K562 (cell line): ENCODE results near the gene CLDN15. TPM values are rescaled to one million over a fixed set of nuclear protein-coding genes. Genes with fewer than 3 reads are reported as not detected.

Source experiments
- ARID3A ChIP-seq: IDR thresholded peaks from 2 replicates; pipeline ENCODE4 v1.6.1; 2012; ENCODE audit warnings: low read depth, low read length, improper control_type of control experiment, borderline replicate concordance
- CREB5 ChIP-seq: fragments of 250-450 bp; sonication (Bioruptor Pico); IDR thresholded peaks from 2 replicates; pipeline ENCODE4 v1.5.0; 2020; ENCODE audit warnings: mild to moderate bottlenecking
- GABPB1 ChIP-seq: sonication (generic); formaldehyde crosslinking; IDR thresholded peaks from 2 replicates; pipeline ENCODE4 v1.8.0; 2022; ENCODE audit warnings: mild to moderate bottlenecking, missing genetic modification reagents
- RAD21 ChIP-seq, 2 experiments: fragments of 250-450 bp in 1 of 2; fragments of 450-650 bp in 1 of 2; sonication (Bioruptor Pico) in 1 of 2; formaldehyde crosslinking in 1 of 2; IDR thresholded peaks in 1 of 2; conservative IDR thresholded peaks in 1 of 2; 2 replicates each; pipeline versions ENCODE4 v1.4.0 to v1.8.0; 2020 to 2022; ENCODE audit warnings: mild to moderate bottlenecking in 2 of 2, moderate library complexity in 1 of 2
- REST ChIP-seq, 2 experiments: fragments of 450-650 bp; formaldehyde crosslinking in 1 of 2; IDR thresholded peaks; 2 replicates each; pipeline versions ENCODE4 v1.4.0 to v1.6.1; 2014 to 2020; ENCODE audit warnings: mild to moderate bottlenecking in 2 of 2, borderline replicate concordance in 1 of 2, low read depth in 1 of 2
- SAFB2 ChIP-seq: fragments of 200-400 bp; formaldehyde crosslinking; IDR thresholded peaks from 2 replicates; pipeline ENCODE4 v1.6.1; 2018; ENCODE audit warnings: borderline replicate concordance, low read length, low read depth, moderate library complexity; ENCODE audit not compliant: severe bottlenecking
- SMARCB1 ChIP-seq: IDR thresholded peaks from 2 replicates; pipeline ENCODE4 v1.6.1; 2011; ENCODE audit warnings: improper control_type of control experiment, low read depth; ENCODE audit not compliant: insufficient read length
- SMC3 ChIP-seq: conservative IDR thresholded peaks from 2 replicates; pipeline ENCODE4 v1.6.1; 2011; ENCODE audit warnings: low read depth, low read length, improper control_type of control experiment; ENCODE audit not compliant: insufficient read depth
- TFAP4 ChIP-seq: sonication (generic); formaldehyde crosslinking; IDR thresholded peaks from 2 replicates; pipeline ENCODE4 v1.8.0; 2022; ENCODE audit warnings: missing genetic modification reagents, mild to moderate bottlenecking, moderate library complexity, borderline replicate concordance
- ZBTB33 ChIP-seq: sonication (generic); formaldehyde crosslinking; IDR thresholded peaks from 2 replicates; pipeline ENCODE4 v1.8.1; 2023; ENCODE audit warnings: mild to moderate bottlenecking, missing genetic modification reagents
- ZBTB7A ChIP-seq: IDR thresholded peaks from 2 replicates; pipeline ENCODE4 v1.6.1; 2011; ENCODE audit warnings: low read depth, mild to moderate bottlenecking, low read length, moderate library complexity, borderline replicate concordance; ENCODE audit not compliant: control insufficient read depth
- ZSCAN29 ChIP-seq: fragments of 450-650 bp; IDR thresholded peaks from 2 replicates; pipeline ENCODE4 v1.6.1; 2017
- polyA plus RNA-seq, 8 experiments: library from polyadenylated mRNA; depleted of rRNA in 4 of 8; stranded (reverse) in 5 of 8; unstranded in 3 of 8; fragments of >200 nt; fragmentation: Nextera tagmentation in 2 of 8; fragmentation: Illumina TruSeq in 1 of 8; extraction: Ambion mirVana in 2 of 8; extraction: Trizol in 1 of 8; gene quantifications; 2 replicates each; pipeline versions ENCODE4 v1.2.1 to v1.2.3, GENCODE V29; 2011 to 2014; ENCODE audit warnings: inconsistent platforms in 1 of 8, missing spikeins in 1 of 8
- total RNA-seq, 7 experiments: library from RNA; depleted of rRNA in 6 of 7; stranded (reverse); fragments of >200 nt in 6 of 7; fragmentation: Illumina TruSeq in 2 of 7; extraction: Trizol in 2 of 7; gene quantifications; 2 replicates each; pipeline versions ENCODE4 v1.2.1 to v1.2.3, GENCODE V29; 2011 to 2021; ENCODE audit warnings: low replicate concordance in 1 of 7

CLDN15 gene
- total and polyA plus RNA-seq, 9 of the 15 experiments (the other 6 are each of a cell fraction or from before 2014, with no cell fraction given) = 0.32 to 14.5 (median 7.4) TPM

GRCh38 chr7:101235050-101235449, 2.6 kb downstream of the CLDN15 start (continued):
- TF ChIP-seq REST (IDR thresholded peaks at IDR 0.05; ENCODE audit: borderline replicate concordance) (peak; percentile 68), REST (CRISPR knock-in tag; IDR thresholded peaks at IDR 0.05; ENCODE audit: low read depth) (no peak), SAFB2 (no peak), RAD21 (CRISPR knock-in tag; conservative IDR thresholded peaks at IDR 0.05 in 1 of 2, IDR thresholded peaks at IDR 0.05 in 1 of 2) (peak; percentile 23 to 62; a peak in 3 of 4 replicates), GABPB1 (CRISPR knock-in tag) (0 out of 2 replicates have a peak, but pooled peaks have one; percentile 33), SMC3 (peak; percentile 50; the same call in 1 of the 2 replicates), SMARCB1 (no peak), TFAP4 (CRISPR knock-in tag) (peak; percentile 28; the same call in 1 of the 2 replicates), ARID3A (no peak), ZBTB33 (CRISPR knock-in tag) (peak; percentile 71), ZBTB7A (peak; percentile 42; the same call in 1 of the 2 replicates), ZSCAN29 (no peak), CREB5 (no peak)
